GM12873 (cell line): ENCODE measurements around the gene KRT3.

Source experiments
- CTCF ChIP-seq: IDR thresholded peaks from 2 replicates; pipeline ENCODE4 v1.5.1; 2012; ENCODE audit warnings: low read depth, mild to moderate bottlenecking, moderate library complexity, low read length, control low read depth; ENCODE audit not compliant: insufficient read depth; ENCODE audit errors: missing control alignments

The KRT3 gene

GRCh38 chr12:52795694-52796428 is at the start of gene KRT3:
Gene KRT3 (minus strand): TSS chr12:52796117. CDS start chr12:52796042, 75 bp downstream.
- TF ChIP-seq CTCF: no peak

- no peak for TF ChIP-seq CTCF
Measured at GRCh38 chr12:52844386-52844785, 48.5 kb upstream of the KRT3 start.

DNA sequence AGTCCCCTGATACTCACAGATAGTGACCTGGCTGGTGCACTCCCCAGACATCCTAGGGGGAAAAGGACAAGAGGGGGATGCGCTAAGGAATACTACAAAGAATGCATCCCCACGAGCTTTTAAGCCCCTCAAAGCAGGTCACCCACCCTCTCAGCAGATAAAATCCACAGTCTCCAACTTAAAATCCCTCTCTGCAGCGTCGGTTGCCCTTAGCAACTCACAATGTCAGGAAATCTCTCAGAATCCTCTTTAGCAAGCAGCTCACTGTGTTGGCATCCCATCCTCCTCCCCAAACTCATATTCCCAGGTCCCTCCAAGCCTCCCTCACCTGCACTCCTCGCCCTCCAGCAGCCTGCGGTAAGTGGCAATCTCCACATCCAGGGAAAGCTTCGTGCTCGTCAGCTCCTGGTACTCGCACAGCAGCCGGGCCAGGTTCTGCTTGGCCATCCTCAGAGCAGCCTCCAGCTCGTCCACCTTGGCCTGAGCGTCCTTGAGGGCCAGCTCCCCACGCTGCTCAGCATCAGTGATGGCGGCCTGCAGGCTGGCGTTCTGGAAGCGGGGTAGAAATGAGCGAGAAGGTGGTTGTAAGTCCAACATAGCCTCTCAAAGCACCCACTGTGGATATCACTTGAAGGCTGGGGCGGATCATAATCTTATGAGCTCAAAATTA is 43.7 kb upstream of the KRT3 start:
- TF ChIP-seq CTCF: no peak

GRCh38 chr12:52838609-52839435 is 42.9 kb upstream of the KRT3 start:
- TF ChIP-seq CTCF: no peak

DNA sequence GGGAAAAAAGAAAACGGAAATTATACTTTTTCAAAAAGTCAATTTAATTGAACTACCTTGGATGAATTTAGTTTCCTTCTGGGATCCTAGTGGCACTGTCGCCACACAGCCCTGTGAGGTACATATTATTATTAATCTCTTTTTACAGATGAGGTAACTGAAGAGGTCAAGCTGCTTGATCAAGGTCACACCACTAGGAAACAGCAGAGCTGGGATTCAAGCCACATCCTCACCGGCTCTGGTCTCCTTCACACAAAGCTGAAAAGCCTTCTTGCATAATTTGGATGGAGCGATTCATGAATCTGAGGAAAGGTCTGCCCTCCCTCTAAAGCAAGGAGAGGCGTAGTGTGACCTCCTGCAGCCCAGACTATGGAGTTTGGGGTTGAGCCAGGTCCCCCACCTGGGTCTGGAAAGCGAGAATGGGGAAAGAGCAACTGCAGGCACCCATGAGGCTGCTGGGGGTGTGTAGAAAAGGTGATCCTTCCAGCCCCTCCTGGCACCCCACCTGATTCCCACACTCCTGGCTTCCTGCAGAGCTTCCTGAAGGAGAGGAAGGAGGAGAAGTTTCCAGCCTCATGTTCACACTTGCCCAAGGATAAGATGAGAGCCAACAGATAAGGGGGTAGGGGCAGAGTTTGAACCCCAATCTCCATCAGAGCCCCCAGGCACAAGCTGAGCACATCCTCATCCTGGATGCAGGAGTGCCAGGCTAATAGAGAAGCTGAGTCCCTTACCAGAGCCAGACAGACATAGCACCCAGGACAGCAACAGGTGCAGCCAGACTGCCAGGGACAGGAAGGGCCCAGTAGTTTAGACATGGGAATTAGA is 42.1 kb upstream of the KRT3 start:
- TF ChIP-seq CTCF: no peak

- no peak for TF ChIP-seq CTCF
Measured at GRCh38 chr12:52837413-52837741, 41.5 kb upstream of the KRT3 start.
